SK-N-SH (cell line): Measurements from ENCODE around the gene ATG9A.

Source experiments
- MEF2A ChIP-seq: IDR thresholded peaks from 2 replicates; pipeline ENCODE4 v1.4.0; 2012; ENCODE audit warnings: low read depth, borderline replicate concordance
- RFX5 ChIP-seq: IDR thresholded peaks from 2 replicates; pipeline ENCODE4 v1.6.1; 2012; ENCODE audit warnings: mild to moderate bottlenecking, improper control_type of control experiment, low read length
- TEAD4 ChIP-seq: IDR thresholded peaks from 2 replicates; pipeline ENCODE4 v1.4.0; 2012; ENCODE audit warnings: mild to moderate bottlenecking, borderline replicate concordance; ENCODE audit not compliant: insufficient read depth
- TF ChIP-seq, protein P1 (sequence below): fragments of 200-600 bp; sonication (generic); IDR thresholded peaks from 2 replicates; pipeline ENCODE4 v1.6.1; 2017; ENCODE audit warnings: antibody characterized with exemption, mild to moderate bottlenecking, moderate library complexity

DNA sequence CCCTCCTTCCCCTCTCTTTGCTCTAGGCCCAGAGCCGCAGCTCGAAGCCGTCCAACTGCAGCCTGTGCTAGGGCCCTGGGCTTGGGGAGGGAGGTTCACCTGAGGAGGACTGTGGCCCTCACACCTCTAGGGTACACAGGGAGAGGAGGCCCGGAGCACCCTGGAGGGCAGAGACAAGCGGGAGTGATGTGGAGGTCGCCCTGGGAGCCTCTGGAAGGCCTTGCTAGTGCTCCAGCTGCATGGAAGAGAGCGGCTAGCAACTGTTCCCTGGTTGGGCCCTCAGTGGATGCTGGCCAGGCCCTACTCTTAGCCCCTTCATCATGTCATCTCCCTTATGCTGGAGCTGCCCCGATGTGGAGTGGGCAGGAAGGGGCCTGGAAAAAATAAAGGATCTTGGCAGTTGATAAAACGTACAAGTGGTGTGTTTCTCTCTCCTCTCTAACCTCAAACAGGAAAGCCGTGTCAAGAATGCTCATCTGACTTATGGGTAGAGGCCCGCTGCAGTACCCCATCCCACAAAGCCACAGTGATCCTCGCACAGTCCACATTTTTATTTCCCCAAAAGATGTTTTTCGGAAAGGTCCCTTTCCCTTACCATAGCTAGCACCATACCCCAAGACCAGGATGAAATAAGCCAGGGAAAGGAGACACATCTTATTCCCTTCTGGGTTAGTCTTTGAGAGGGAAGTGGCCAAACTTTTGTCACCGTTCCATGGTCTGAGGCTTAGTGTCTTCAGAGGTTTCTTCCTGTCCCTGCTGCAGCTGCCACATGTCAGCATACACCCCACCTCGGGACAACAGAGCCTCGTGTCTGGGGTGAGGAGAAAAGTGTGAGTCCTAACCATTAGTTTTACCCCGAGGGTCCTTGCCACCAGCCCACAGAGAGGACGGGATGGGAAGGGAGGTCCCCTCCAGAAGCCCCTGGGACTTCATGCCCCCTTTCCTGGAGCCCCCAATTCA is 19.9 kb downstream of the ATG9A start:
- TF ChIP-seq, protein P1, sequence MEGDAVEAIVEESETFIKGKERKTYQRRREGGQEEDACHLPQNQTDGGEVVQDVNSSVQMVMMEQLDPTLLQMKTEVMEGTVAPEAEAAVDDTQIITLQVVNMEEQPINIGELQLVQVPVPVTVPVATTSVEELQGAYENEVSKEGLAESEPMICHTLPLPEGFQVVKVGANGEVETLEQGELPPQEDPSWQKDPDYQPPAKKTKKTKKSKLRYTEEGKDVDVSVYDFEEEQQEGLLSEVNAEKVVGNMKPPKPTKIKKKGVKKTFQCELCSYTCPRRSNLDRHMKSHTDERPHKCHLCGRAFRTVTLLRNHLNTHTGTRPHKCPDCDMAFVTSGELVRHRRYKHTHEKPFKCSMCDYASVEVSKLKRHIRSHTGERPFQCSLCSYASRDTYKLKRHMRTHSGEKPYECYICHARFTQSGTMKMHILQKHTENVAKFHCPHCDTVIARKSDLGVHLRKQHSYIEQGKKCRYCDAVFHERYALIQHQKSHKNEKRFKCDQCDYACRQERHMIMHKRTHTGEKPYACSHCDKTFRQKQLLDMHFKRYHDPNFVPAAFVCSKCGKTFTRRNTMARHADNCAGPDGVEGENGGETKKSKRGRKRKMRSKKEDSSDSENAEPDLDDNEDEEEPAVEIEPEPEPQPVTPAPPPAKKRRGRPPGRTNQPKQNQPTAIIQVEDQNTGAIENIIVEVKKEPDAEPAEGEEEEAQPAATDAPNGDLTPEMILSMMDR, result no peak
- no peak for TF ChIP-seq TEAD4
- TF ChIP-seq MEF2A, result no peak
- TF ChIP-seq RFX5, result no peak
